Thyroid gland (tissue), 4 donors: ENCODE results near the gene PIP4K2B.

Source experiments
- POLR2A ChIP-seq, 2 donors: fragments of 450-650 bp; IDR thresholded peaks; one replicate each; pipeline ENCODE4 v1.6.1; 2017; ENCODE audit warnings: antibody characterized with exemption in 2 of 2, mild to moderate bottlenecking in 2 of 2, moderate library complexity in 1 of 2
- TF ChIP-seq, protein P1 (sequence below), 6 experiments: fragments of 200-600 bp in 3 of 6; fragments of 450-650 bp in 3 of 6; sonication (generic) in 3 of 6; IDR thresholded peaks; one replicate each; pipeline ENCODE4 v1.5.1; 2016 to 2019; ENCODE audit warnings: antibody characterized with exemption in 6 of 6, mild to moderate bottlenecking in 2 of 6, inconsistent platforms in 1 of 6, moderate library complexity in 1 of 6

DNA sequence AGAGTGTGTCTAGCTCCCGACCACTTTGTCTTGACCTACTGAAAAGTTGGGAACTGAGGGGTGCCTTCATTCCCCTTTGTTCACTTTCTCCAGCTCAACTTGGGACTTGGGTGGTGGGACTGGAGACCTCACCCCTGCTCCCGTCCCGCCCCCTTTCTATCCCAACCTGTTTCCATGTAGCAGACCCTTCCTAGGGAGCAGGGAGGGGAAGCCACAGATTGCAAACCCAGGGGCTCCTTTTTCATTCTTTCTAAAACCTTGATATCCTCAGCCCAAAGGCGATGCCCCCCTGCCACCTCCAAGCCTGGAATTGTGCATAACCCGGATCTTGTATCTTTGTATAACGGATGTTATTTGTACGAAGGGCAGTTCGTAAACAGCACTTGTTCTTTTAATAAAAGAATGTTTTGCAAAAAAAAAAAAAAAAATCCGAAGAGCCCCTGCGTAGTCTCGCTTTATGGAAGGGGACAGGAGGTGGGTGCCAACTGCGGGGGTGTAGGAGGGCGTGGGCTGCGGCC, 69.9 kb downstream of the PIP4K2B start:
- no peak for TF ChIP-seq POLR2A (IDR thresholded peaks at IDR 0.05)
- TF ChIP-seq, protein P1, sequence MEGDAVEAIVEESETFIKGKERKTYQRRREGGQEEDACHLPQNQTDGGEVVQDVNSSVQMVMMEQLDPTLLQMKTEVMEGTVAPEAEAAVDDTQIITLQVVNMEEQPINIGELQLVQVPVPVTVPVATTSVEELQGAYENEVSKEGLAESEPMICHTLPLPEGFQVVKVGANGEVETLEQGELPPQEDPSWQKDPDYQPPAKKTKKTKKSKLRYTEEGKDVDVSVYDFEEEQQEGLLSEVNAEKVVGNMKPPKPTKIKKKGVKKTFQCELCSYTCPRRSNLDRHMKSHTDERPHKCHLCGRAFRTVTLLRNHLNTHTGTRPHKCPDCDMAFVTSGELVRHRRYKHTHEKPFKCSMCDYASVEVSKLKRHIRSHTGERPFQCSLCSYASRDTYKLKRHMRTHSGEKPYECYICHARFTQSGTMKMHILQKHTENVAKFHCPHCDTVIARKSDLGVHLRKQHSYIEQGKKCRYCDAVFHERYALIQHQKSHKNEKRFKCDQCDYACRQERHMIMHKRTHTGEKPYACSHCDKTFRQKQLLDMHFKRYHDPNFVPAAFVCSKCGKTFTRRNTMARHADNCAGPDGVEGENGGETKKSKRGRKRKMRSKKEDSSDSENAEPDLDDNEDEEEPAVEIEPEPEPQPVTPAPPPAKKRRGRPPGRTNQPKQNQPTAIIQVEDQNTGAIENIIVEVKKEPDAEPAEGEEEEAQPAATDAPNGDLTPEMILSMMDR (IDR thresholded peaks at IDR 0.05), result no peak
